Endothelial cell of umbilical vein (primary cell): ENCODE results near the gene CELSR1. TPM values are rescaled to one million over a fixed set of nuclear protein-coding genes. Genes with fewer than 3 reads are reported as not detected.

Experiments used
- BruUV-seq: library from RNA; stranded (reverse); fragments of 400-500 nt; replicated peaks from 2 replicates; lab custom pipeline; 2021; lab: Mats Ljungman, UMichigan
- CTCF ChIA-PET: fragments of 300-600, 350-600 bp; sonication (Branson Sonifier 250); formaldehyde crosslinking; loops from one replicate; lab custom pipeline; 2021; ENCODE audit warnings: antibody characterized with exemption, inconsistent platforms; lab: Charles Lee
- POLR2A ChIA-PET: fragments of 300-600, 350-600 bp; sonication (Branson Sonifier 250); formaldehyde crosslinking; loops from one replicate; lab custom pipeline; 2021; ENCODE audit warnings: antibody characterized with exemption, inconsistent platforms; lab: Charles Lee
- DNase-seq: peaks from one replicate; pipeline ENCODE4 v3.0.0-alpha.2; 2011; ENCODE audit warnings: low read depth, low spot score
- FAIRE-seq: peaks from 2 replicates; lab custom pipeline; 2011; peaks lifted over from hg19 to GRCh38; lab: Jason Lieb, UNC
- H2AFZ ChIP-seq: 2 replicates; pipeline ENCODE4 v1.6.0; 2012; ENCODE audit warnings: low read depth, low read length, control low read depth, inconsistent platforms
- H3K27ac ChIP-seq: 2 replicates; pipeline ENCODE4 v1.5.1; 2011; ENCODE audit warnings: low read depth, mild to moderate bottlenecking, control low read depth, low read length, moderate library complexity; ENCODE audit not compliant: insufficient read depth
- H3K27me3 ChIP-seq, 2 experiments: 2 replicates each; pipeline versions ENCODE4 v1.6.0 to v1.6.1; 2011; ENCODE audit warnings: low read length in 2 of 2, mixed read lengths in 1 of 2; ENCODE audit not compliant: control insufficient read depth in 2 of 2, insufficient read depth in 2 of 2
- H3K36me3 ChIP-seq, 2 experiments: 2 replicates in 1 of 2; 3 replicates in 1 of 2; pipeline ENCODE4 v1.5.1; 2011; ENCODE audit warnings: low read length in 2 of 2, mild to moderate bottlenecking in 1 of 2, moderate library complexity in 1 of 2; ENCODE audit not compliant: control insufficient read depth in 2 of 2, insufficient read depth in 2 of 2; ENCODE audit errors: extremely low read depth in 1 of 2
- H3K4me1 ChIP-seq: 3 replicates; pipeline ENCODE4 v1.5.1; 2011; ENCODE audit warnings: mild to moderate bottlenecking, low read length; ENCODE audit not compliant: control insufficient read depth, insufficient read depth; ENCODE audit errors: extremely low read depth
- H3K4me2 ChIP-seq: 2 replicates; pipeline ENCODE4 v1.6.1; 2011; ENCODE audit warnings: low read length, control low read depth, mixed read lengths; ENCODE audit not compliant: insufficient read depth
- H3K4me3 ChIP-seq, 3 experiments: fragments of 200-600 bp in 1 of 3; sonication (generic), shearing (Covaris generic) in 1 of 3; replicated peaks in 1 of 3; 2 replicates each; pipeline ENCODE4 v1.5.1; 2011 to 2016; ENCODE audit warnings: control low read depth in 3 of 3, low read length in 3 of 3, mild to moderate bottlenecking in 2 of 3, inconsistent platforms in 1 of 3, low read depth in 1 of 3, moderate library complexity in 1 of 3; ENCODE audit not compliant: insufficient read depth in 1 of 3
- H3K79me2 ChIP-seq: 2 replicates; pipeline ENCODE4 v1.6.0; 2012; ENCODE audit warnings: low read length, inconsistent platforms; ENCODE audit not compliant: control insufficient read depth, insufficient read depth
- H3K9ac ChIP-seq: replicated peaks from 2 replicates; pipeline ENCODE3; 2011; ENCODE audit warnings: low read length, control low read depth; ENCODE audit not compliant: insufficient read depth; ENCODE audit errors: extremely low read depth
- H3K9me1 ChIP-seq: replicated peaks from 3 replicates; pipeline ENCODE4 v1.6.0; 2011; ENCODE audit warnings: mild to moderate bottlenecking, low read length; ENCODE audit not compliant: control insufficient read depth, insufficient read depth; ENCODE audit errors: extremely low read depth
- H3K9me3 ChIP-seq: replicated peaks from 2 replicates; pipeline ENCODE4 v1.5.1; 2012; ENCODE audit warnings: low read length, inconsistent platforms; ENCODE audit not compliant: control insufficient read depth, insufficient read depth
- H4K20me1 ChIP-seq: replicated peaks from 2 replicates; pipeline ENCODE3; 2011; ENCODE audit warnings: mild to moderate bottlenecking, low read length; ENCODE audit not compliant: control insufficient read depth, insufficient read depth; ENCODE audit errors: extremely low read depth
- CTCF ChIP-seq, 2 donors: IDR thresholded peaks; 1 replicate in 1 of 2; 2 replicates in 1 of 2; pipeline ENCODE4 v1.5.1; 2011; ENCODE audit warnings: low read length in 2 of 2, mild to moderate bottlenecking in 2 of 2, moderate library complexity in 2 of 2, control low read depth in 1 of 2, inconsistent platforms in 1 of 2, low read depth in 1 of 2; ENCODE audit not compliant: insufficient read depth in 1 of 2; ENCODE audit errors: extremely low read depth in 1 of 2
- EZH2 ChIP-seq: IDR thresholded peaks from 2 replicates; pipeline ENCODE4 v1.6.1; 2012; ENCODE audit warnings: borderline replicate concordance, low read depth, mild to moderate bottlenecking, moderate library complexity, low read length, inconsistent platforms; ENCODE audit not compliant: severe bottlenecking
- FOS ChIP-seq: IDR thresholded peaks from 2 replicates; pipeline ENCODE4 v1.6.1; 2011; ENCODE audit warnings: mild to moderate bottlenecking, low read length, moderate library complexity, borderline replicate concordance; ENCODE audit not compliant: insufficient read depth
- GATA2 ChIP-seq: IDR thresholded peaks from 2 replicates; pipeline ENCODE4 v1.7.0; 2011; ENCODE audit warnings: low read depth, mild to moderate bottlenecking, moderate library complexity, mixed read lengths, low read length; ENCODE audit not compliant: insufficient read length, insufficient read depth
- JUN ChIP-seq: IDR thresholded peaks from 2 replicates; pipeline ENCODE4 v1.6.1; 2011; ENCODE audit warnings: borderline replicate concordance, low read depth; ENCODE audit not compliant: insufficient read length, insufficient read depth
- MAX ChIP-seq: IDR thresholded peaks from 2 replicates; pipeline ENCODE4 v1.6.1; 2011; ENCODE audit not compliant: insufficient read depth, insufficient read length
- MYC ChIP-seq: IDR thresholded peaks from one replicate; pipeline ENCODE4 v1.6.1; 2011; ENCODE audit warnings: mild to moderate bottlenecking, low read depth, low read length
- POLR2A ChIP-seq: IDR thresholded peaks from 2 replicates; pipeline ENCODE4 v1.6.1; 2012; ENCODE audit warnings: low read depth, mild to moderate bottlenecking, control low read depth, low read length
- POLR2AphosphoS5 ChIP-seq: IDR thresholded peaks from 2 replicates; pipeline ENCODE4 v1.6.1; 2012; ENCODE audit warnings: low read depth, mild to moderate bottlenecking, control low read depth, low read length, moderate library complexity; ENCODE audit not compliant: insufficient read depth
- dilution Hi-C: fragments of 300-500 bp; cut with MboI; formaldehyde crosslinking; loops from one replicate; pipeline ENCODE4 v1.15.0; 2019; ENCODE audit warnings: low sequenced_read_pairs; ENCODE audit not compliant: extremely low pct_ligation_motif_present
- intact Hi-C: fragments of 100-400 bp; cut with micrococcal nuclease; formaldehyde crosslinking; loops from one replicate; pipeline ENCODE4 v1.10.0; 2022
- polyA plus RNA-seq, 4 experiments: library from polyadenylated mRNA; depleted of rRNA in 3 of 4; stranded (reverse) in 3 of 4; unstranded in 1 of 4; fragments of >200 nt; gene quantifications; 2 replicates each; pipeline versions ENCODE4 v1.2.1 to v1.2.3, GENCODE V29; 2011 to 2012; ENCODE audit warnings: missing spikeins in 1 of 4
- total RNA-seq: library from RNA; stranded (reverse); gene quantifications from 2 replicates; pipeline ENCODE4 v1.2.3, GENCODE V29; 2021

Gene CELSR1
- total and polyA plus RNA-seq, 2 donors (not counting 3 experiments of a cell fraction or from before 2014, with no cell fraction given) = 3.7 to 5.4 TPM

- Histone ChIP-seq H3K4me2 (no peak overlapping the region), H3K27me3 (no peaks in the 10 kb centered on the region), H3K9me1 (no peaks in the 10 kb centered on the region), H3K27ac (no peak overlapping the region), H3K4me3 (no peak overlapping the region), H3K36me3 (no peaks in the 10 kb centered on the region), H4K20me1 (no peaks in the 10 kb centered on the region), H3K9ac (no peak overlapping the region), H3K9me3 (no peaks in the 10 kb centered on the region), H2AFZ (no peak overlapping the region), H3K79me2 (no peaks in the 10 kb centered on the region), H3K4me1 (no peaks in the 10 kb centered on the region)
- no peak for TF ChIP-seq GATA2
- no peak for TF ChIP-seq FOS
- no peak for TF ChIP-seq CTCF (IDR thresholded peaks at IDR 0.05; ENCODE audit: extremely low read depth in 1 of 2, insufficient read depth in 1 of 2, low read depth in 1 of 2, low read length in 2 of 2)
- no peak for TF ChIP-seq POLR2AphosphoS5
- no peak for TF ChIP-seq POLR2A
- no peak for TF ChIP-seq MYC
- no peak for TF ChIP-seq JUN
- TF ChIP-seq MAX = no peak
- no peak for TF ChIP-seq EZH2
- BruUV-seq = no TSS peak
- dilution Hi-C loops = no loop called here
- no peak for DNase-seq
- POLR2A ChIA-PET = no interaction called here
- FAIRE-seq = no peak
- intact Hi-C loops = no loop called here
- CTCF ChIA-PET = interaction anchor here (1.5 kb wide), 1 partner anchor 35 kb away, joined by 3 read pairs; no protein-coding TSS in a partner anchor
These were observed 88.2 kb downstream of the CELSR1 start for GRCh38 chr22:46449116-46449691.
